HUDEP-2 (cell line): ENCODE data around the gene SUCLA2.

Experiments
- DNase-seq, 76 experiments: peaks; one replicate each; lab custom pipeline; 2025; ENCODE audit not compliant: unreplicated experiment in 76 of 76; lab: John Stamatoyannopoulos, UW

The SUCLA2 gene

DNA sequence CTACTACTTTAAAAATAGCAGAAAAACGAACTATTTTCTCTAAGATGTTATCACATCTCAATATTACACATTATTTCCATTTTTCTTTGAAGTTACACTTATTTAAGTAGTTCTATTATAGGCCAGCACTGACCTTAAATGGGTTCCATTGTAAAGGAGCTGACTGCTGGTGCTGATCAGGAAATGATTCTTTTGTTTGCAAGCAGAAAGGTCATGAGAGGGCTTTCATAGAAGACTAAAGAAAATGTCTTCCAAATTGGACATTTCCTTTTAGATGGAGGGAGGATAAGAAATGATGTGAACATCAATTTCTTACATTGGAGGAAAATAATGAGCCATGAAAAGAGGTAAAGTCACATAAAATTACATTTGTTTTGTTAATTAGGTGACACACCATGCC is 96.2 kb downstream of the SUCLA2 start:
- no peak for DNase-seq

DNA sequence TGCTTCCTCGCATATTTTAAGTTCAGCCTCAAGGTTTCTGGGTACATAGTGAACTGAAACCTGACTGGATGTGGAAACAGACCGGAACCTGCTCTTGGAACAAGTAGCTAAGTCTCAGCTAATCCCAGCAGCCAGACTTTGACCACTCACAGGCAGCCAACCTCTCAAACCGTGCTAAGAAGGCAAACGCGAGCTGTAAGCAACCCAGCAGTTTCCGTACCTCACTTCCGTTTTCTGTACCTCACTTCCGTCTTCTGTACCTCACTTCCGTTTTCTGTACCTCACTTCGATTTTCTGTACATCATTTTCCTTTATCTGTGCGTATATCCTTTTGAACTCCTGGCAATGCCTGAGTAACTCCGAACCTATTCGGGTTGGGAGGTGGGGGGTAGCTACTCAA is 96.8 kb downstream of the SUCLA2 start:
- no peak for DNase-seq

DNA sequence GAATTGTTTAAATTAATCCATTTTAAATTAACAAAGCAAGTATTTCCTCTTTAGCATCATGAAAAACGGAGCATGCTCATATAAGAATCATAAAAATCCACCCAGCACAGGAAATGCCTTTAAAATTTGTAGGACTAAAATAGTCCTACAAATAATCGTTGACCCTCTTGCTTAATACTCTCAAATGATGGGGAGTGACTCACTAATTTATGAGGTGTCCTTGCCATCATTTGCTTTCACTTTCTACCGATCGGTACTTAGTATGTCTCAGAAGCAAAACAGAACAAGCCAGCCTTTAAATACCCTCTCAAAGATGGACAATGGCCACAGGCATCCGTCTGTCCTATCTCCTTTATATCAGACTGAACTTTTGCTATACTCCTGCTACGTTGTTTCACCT is 97.2 kb downstream of the SUCLA2 start:
- DNase-seq = no peak

DNA sequence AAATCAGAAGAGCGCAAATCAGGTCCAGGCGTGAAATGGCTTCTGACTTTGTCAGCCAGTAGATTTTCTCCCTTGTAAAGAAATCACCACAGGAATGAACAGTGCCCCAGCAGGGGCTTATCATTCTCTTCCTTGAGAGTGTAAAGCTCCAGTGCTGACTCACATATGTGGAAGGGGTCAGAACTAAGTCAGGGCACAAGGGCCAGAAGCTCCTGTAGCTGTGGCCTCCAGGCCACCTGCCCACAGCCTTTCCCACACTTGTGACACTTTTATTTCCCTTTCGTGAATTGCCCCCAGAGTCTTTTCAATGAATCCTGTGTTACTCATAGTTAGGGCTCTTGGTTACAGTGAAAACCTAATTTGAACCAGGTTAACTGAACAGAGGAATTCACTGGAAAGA is 99.6 kb downstream of the SUCLA2 start:
- DNase-seq = no peak

DNA sequence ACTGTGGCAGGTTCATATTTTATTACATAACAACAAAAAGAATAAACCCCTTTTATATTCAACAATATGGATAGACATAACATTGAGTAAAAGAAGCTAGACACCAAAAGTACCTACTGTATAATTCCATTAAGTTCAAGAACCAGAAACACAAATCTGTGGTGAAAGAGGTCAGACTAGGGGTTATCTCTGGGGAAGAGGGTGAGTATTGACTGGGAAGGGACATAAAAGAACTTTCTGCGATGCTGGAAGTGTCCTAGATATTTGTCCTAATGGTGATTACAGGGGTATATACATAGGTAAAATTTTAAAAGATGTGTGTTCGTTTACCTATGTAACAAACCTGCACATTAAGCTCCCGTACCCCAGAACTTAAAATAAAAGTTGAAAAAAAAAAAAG is 103.0 kb downstream of the SUCLA2 start:
- DNase-seq = no peak

DNA sequence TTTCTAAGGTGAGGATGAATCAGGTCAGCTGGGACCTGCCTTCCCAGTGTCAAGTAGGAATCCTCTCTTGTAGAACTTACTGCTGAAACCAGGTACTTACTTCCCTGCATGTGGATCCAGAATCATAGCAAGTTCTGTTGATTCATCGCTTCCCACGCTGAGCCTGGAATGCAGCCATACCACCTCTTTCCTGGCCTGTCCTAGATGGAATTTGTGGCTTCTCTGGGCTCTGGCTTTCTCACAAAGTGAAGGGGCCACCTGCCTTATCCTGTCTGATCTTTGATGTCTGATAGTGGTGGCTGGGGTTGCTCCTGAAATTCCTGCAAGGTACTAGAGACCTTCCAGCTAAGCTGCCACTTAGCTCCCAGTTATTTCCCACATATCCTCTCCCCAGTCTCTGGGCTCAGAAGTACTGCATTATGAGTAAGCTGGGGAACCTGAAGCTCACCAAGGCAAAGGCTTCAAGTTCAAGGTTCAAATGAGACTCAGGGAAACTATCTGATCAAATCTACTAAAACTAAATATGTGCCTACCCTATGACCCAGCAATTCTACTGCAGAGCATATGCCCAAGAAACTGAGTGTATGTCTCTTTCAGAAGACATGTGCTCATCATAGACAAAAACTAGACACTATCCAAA is 103.5 kb downstream of the SUCLA2 start:
- DNase-seq = no peak

DNA sequence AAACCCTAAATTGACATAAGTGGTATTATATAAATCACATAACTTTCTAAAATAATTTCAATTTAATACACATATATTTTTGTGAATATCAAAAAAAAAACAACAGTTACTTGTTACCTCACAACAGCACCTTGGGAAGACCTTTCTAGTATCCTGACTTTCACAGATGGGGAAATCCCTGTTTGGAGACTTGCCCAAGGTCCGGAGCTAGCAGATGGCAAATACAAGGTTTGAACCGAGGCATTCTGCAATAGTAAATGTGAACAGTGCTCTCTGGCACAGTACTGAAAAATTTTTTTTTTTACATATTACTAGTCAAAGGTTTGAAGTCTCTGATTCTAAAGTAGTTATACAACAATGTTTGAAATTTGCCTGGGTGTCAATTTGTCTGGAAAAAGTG is 104.5 kb downstream of the SUCLA2 start:
- DNase-seq = no peak

DNA sequence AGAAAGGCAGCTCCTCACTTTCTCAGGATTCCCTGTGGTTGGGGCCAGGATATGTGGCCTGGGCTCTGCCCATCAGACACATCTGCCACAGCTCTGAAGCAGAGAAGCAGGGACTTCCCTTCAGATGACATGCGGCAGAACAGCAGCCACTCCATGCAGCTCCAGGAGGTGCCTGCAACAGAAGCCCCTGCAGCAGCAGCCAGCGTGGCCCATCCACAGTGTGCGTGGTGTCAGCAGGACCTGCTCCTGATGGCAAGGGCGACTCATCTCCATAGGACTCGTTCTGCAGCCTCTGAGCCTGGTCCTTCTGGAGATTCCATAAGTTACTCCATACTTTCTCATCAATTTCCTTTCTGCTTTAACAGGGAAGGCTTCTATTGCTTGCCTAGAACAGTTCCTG is 105.0 kb downstream of the SUCLA2 start:
- no peak for DNase-seq

DNA sequence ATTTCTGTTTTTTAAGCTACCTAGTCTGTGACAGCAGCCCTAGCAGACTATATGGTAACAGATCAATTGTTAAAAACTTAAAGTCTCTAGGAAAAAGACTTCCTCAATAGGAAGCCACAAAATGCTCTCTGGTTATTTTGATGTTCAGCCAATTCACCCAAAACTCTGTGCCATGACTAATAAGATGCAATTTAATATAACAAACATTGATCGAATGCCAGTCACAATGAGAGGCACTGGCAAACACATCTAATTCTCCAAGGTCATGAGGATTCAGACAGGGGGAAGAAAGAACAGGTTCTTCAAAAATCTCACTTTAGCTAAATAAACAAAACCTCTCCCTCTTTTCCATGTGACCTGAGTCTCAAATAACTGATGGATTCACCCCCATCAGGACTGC is 107.5 kb downstream of the SUCLA2 start:
- DNase-seq = no peak
